IPS DF 6.9 (cell line): ENCODE measurements around the gene DNASE1L1.
A peak's percentile ranks its signal among the peaks of the same experiment; 100 is the strongest.

Experiments
- DNase-seq: peaks from one replicate; pipeline ENCODE4 v3.0.0-alpha.2; 2013; ENCODE audit warnings: low read depth, low spot score
- H3K27ac ChIP-seq: one replicate; pipeline ENCODE4 v1.5.1; 2013; ENCODE audit warnings: low read length, control low read depth
- H3K27me3 ChIP-seq: 2 replicates; pipeline ENCODE4 v1.6.1; 2013; ENCODE audit warnings: mild to moderate bottlenecking, low read length; ENCODE audit not compliant: control insufficient read depth, insufficient read depth
- H3K36me3 ChIP-seq: 2 replicates; pipeline ENCODE4 v1.6.1; 2013; ENCODE audit warnings: low read length; ENCODE audit not compliant: control insufficient read depth, insufficient read depth
- H3K4me1 ChIP-seq: 2 replicates; pipeline ENCODE4 v1.6.1; 2013; ENCODE audit warnings: low read length; ENCODE audit not compliant: control insufficient read depth, insufficient read depth
- H3K4me3 ChIP-seq: 2 replicates; pipeline ENCODE4 v1.5.1; 2013; ENCODE audit warnings: mild to moderate bottlenecking, low read length
- H3K9me3 ChIP-seq: 2 replicates; pipeline ENCODE4 v1.6.1; 2013; ENCODE audit warnings: low read length, inconsistent platforms; ENCODE audit not compliant: control insufficient read depth, insufficient read depth
- WGBS: extraction: QIAGEN DNeasy Blood & Tissue Kit; methylation state at CpG from one replicate; pipeline ENCODE4 v1.1.7; 2013; ENCODE audit warnings: mixed read lengths, missing lambda C conversion rate; ENCODE audit not compliant: insufficient read length, insufficient coverage; 5-methylcytosine and 5-hydroxymethylcytosine counted together

The DNASE1L1 gene

GRCh38 chrX:154436374-154436982 is 27.4 kb upstream of the DNASE1L1 start:
- no peak for DNase-seq
- no CpG with 5 or more reads among the region's 78 CpGs for WGBS
- Histone ChIP-seq H3K27ac (no peak overlapping the region), H3K27me3 (no peaks in the 10 kb centered on the region), H3K4me1 (no peaks in the 10 kb centered on the region), H3K36me3 (peaks cover 20% of the 10 kb centered on the region), H3K4me3 (peak overlapping the region; percentile 97; the same call in 1 of the 2 replicates), H3K9me3 (no peaks in the 10 kb centered on the region)

DNA sequence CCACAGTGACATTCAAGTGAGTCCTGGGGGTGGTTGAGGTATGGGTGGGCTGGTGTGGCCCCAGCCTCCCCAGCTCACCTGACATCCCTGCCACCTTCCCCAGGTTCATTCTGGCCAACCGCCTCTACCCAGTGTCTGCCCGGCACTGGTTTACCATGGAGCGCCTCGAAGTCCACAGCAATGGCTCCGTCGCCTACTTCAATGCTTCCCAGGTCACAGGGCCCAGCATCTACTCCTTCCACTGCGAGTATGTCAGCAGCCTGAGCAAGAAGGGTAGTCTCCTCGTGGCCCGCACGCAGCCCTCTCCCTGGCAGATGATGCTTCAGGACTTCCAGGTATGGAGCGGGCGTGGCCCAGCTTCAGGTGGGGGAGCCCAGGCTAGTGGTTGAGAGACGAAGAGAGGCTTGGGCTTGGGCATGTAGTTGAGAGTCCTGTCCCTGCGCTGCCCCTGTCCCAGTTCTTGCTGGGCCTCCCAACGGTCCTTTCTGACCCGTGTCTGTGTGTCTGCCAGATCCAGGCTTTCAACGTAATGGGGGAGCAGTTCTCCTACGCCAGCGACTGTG is 26.2 kb upstream of the DNASE1L1 start:
- no peaks in the 10 kb centered on the region for H3K4me1 ChIP-seq
- WGBS, result no CpG with 5 or more reads among the region's 19 CpGs
- H3K9me3 ChIP-seq, result no peaks in the 10 kb centered on the region
- no peak for DNase-seq
- H3K36me3 ChIP-seq, result peaks cover 15% of the 10 kb centered on the region
- no peak overlapping the region for H3K4me3 ChIP-seq
- H3K27me3 ChIP-seq, result no peaks in the 10 kb centered on the region
- no peak overlapping the region for H3K27ac ChIP-seq

- no peak for DNase-seq
- peaks cover 13% of the 10 kb centered on the region for H3K36me3 ChIP-seq
- no peaks in the 10 kb centered on the region for H3K4me1 ChIP-seq
- no peaks in the 10 kb centered on the region for H3K9me3 ChIP-seq
- H3K27me3 ChIP-seq, result no peaks in the 10 kb centered on the region
- no CpG with 5 or more reads among the region's 7 CpGs for WGBS
- H3K4me3 ChIP-seq, result no peak overlapping the region
- H3K27ac ChIP-seq, result no peak overlapping the region
These were observed 25.5 kb upstream of the DNASE1L1 start for GRCh38 chrX:154434394-154435168.

DNA sequence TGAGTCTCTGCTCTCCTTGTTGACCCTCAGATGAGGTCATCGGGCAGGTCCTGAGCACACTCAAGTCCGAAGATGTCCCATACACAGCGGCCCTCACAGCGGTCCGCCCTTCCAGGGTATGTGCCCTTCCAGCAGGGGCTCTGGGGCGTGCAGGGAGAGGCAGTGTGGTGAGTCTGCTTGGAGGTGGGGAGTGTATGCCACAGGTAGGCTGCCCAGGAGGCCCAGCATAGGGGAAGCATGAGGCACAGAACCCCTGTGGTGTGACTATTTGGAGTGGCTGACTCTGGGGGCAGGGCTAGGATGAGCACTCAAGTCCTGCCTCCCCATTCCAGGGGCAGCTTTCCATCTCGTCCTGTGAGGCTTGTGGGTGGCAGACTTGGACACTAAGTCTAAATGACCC is 24.6 kb upstream of the DNASE1L1 start:
- H3K4me1 ChIP-seq, result no peaks in the 10 kb centered on the region
- no CpG with 5 or more reads among the region's 7 CpGs for WGBS
- H3K27ac ChIP-seq, result no peak overlapping the region
- H3K9me3 ChIP-seq, result no peaks in the 10 kb centered on the region
- H3K36me3 ChIP-seq, result peaks cover 12% of the 10 kb centered on the region
- H3K4me3 ChIP-seq, result no peak overlapping the region
- no peak for DNase-seq
- H3K27me3 ChIP-seq, result no peaks in the 10 kb centered on the region

GRCh38 chrX:154432210-154432609 is 23.2 kb upstream of the DNASE1L1 start:
- Histone ChIP-seq H3K27me3 (no peaks in the 10 kb centered on the region), H3K27ac (no peak overlapping the region), H3K9me3 (no peaks in the 10 kb centered on the region), H3K4me3 (no peak overlapping the region), H3K36me3 (peaks cover 12% of the 10 kb centered on the region), H3K4me1 (no peaks in the 10 kb centered on the region)
- WGBS, result no CpG with 5 or more reads among the region's 8 CpGs
- DNase-seq, result no peak

GRCh38 chrX:154431341-154431740 is 22.3 kb upstream of the DNASE1L1 start:
- H3K4me3 ChIP-seq, result no peak overlapping the region
- H3K9me3 ChIP-seq, result no peaks in the 10 kb centered on the region
- H3K4me1 ChIP-seq, result no peaks in the 10 kb centered on the region
- peaks cover 12% of the 10 kb centered on the region for H3K36me3 ChIP-seq
- H3K27me3 ChIP-seq, result no peaks in the 10 kb centered on the region
- no peak for DNase-seq
- no CpG with 5 or more reads among the region's 5 CpGs for WGBS
- H3K27ac ChIP-seq, result no peak overlapping the region

DNA sequence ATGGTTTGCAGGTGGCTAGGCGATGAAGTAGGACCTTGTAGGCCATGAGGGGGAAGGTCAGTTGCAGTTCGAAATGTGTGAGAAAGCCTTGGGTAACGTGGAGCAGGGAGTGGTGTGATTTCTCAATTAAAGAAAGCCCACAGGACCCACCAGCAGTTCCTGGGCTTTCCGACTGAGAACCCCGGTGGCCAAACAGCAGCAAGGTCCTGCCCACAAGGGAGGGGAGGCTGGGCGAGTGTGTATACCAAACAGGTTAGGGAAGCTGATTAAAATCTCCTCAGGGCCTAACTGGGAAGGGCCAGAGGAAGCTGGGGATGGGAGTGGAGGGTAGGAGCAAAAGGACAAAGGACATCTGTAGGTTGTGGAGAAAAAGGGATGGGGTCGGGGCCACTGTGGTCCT is 21.9 kb upstream of the DNASE1L1 start:
- Histone ChIP-seq H3K9me3 (no peaks in the 10 kb centered on the region), H3K36me3 (peaks cover 12% of the 10 kb centered on the region), H3K27me3 (no peaks in the 10 kb centered on the region), H3K27ac (no peak overlapping the region), H3K4me1 (no peaks in the 10 kb centered on the region), H3K4me3 (no peak overlapping the region)
- WGBS, result no CpG with 5 or more reads among the region's 7 CpGs
- DNase-seq, result no peak

DNA sequence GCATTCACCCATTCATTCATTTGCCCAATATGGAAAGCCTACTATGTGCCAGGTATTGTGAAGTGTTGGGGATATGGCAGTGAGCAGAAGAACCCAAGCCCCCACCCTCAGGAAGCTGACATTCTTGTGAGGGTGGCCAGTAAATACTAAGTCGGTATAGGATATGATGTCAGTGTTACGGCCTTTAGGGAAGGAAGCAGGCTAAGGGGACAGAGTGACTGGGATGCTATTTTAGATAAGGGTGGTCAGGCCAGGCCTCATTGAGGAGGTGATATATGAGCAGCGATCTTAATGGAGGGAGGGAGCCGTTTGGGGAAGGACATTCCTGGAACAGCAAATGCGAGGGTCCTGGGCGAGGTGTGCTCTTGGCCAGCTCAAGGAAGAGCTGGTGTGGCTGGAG is 21.4 kb upstream of the DNASE1L1 start:
- WGBS, result no CpG with 5 or more reads among the region's 6 CpGs
- Histone ChIP-seq H3K9me3 (no peaks in the 10 kb centered on the region), H3K27ac (no peak overlapping the region), H3K4me3 (no peak overlapping the region), H3K36me3 (peaks cover 12% of the 10 kb centered on the region), H3K4me1 (no peaks in the 10 kb centered on the region), H3K27me3 (no peaks in the 10 kb centered on the region)
- DNase-seq, result no peak

DNA sequence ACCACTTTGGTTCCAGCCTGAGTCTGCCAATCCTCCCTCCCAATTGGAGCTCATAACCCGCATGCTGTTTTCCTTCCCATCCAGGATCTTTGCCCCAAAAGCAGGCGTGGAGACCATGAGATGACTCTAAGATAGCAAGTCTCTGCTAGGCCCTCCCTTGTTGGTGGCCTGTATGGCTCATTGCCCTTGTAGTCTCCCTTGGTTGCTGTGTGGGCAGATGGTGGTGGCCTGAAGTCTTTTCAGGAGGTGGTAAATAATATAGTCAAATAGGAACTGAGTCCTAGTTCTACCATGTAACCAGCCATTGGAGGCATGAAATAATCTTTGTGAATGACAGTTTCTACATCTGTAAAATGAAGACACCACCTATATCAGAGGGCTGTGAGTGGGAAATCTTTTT is 20.7 kb upstream of the DNASE1L1 start:
- no peak overlapping the region for H3K27ac ChIP-seq
- no peak for DNase-seq
- WGBS, result no CpG with 5 or more reads among the region's 2 CpGs
- no peaks in the 10 kb centered on the region for H3K4me1 ChIP-seq
- H3K36me3 ChIP-seq, result peaks cover 9% of the 10 kb centered on the region
- no peak overlapping the region for H3K4me3 ChIP-seq
- H3K9me3 ChIP-seq, result no peaks in the 10 kb centered on the region
- H3K27me3 ChIP-seq, result no peaks in the 10 kb centered on the region

- H3K4me1 ChIP-seq, result no peaks in the 10 kb centered on the region
- H3K36me3 ChIP-seq, result peaks cover 4% of the 10 kb centered on the region
- no CpG with 5 or more reads among the region's 87 CpGs for WGBS
- DNase-seq, result no peak
- H3K9me3 ChIP-seq, result no peaks in the 10 kb centered on the region
- no peaks in the 10 kb centered on the region for H3K27me3 ChIP-seq
- H3K27ac ChIP-seq, result no peak within 1 kb of the TSS
- peak within 1 kb of the TSS; percentile 85 for H3K4me3 ChIP-seq
These were observed 19.4 kb upstream of the DNASE1L1 start, which contains the start of gene ATP6AP1 for GRCh38 chrX:154428176-154429171. Gene ATP6AP1 (plus strand): TSS chrX:154428677. CDS start chrX:154428693, 16 bp downstream.
